ENCODE results near the gene GMPR2.

The GMPR2 gene

DNA sequence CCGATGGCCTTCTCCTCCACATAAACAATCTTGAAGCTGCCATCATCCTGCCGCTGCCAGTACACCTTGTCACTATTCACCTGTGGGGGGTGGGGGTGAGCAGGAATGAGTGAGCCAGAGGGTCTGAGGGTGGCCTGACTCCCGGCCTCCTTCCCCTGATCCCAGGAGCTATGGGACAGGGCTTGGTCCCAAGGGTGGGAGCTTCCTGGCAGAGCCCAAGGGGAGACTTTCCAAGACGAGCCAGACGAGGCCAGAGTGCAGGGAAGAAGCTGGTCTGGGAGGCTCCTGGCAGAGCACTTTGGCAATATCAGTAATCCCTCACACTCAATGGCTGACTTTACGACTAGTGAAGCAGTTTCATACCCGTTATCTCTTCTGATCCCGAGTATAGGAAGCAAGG is 22.7 kb downstream of the GMPR2 start:
- no peak for DNase-seq

- no peak for DNase-seq
Observed at GRCh38 chr14:24255931-24256711, 23.4 kb downstream of the GMPR2 start.

- DNase-seq: no peak
Observed at GRCh38 chr14:24256960-24257359, 24.2 kb downstream of the GMPR2 start.

- DNase-seq: no peak
Observed at GRCh38 chr14:24258119-24258518, 25.4 kb downstream of the GMPR2 start.

- DNase-seq: no peak
Observed at GRCh38 chr14:24258548-24259265, 26.0 kb downstream of the GMPR2 start.

- DNase-seq: no peak
Observed at GRCh38 chr14:24259282-24260025, 26.7 kb downstream of the GMPR2 start.

- no peak for DNase-seq
Observed at GRCh38 chr14:24260026-24260779, 27.5 kb downstream of the GMPR2 start.

GRCh38 chr14:24260780-24261157 is 28.0 kb downstream of the GMPR2 start:
- no peak for DNase-seq

- DNase-seq: no peak
Observed at GRCh38 chr14:24261256-24261968, 28.7 kb downstream of the GMPR2 start.

- no peak for DNase-seq
Observed at GRCh38 chr14:24261969-24262327, 29.2 kb downstream of the GMPR2 start.

- DNase-seq: no peak
Observed at GRCh38 chr14:24262821-24263733, 30.3 kb downstream of the GMPR2 start, which contains the start of gene TGM1. Gene TGM1, minus strand, starts transcription at chr14:24263177. Its CDS starts 825 bp downstream, at chr14:24262352.

- DNase-seq: no peak
Observed at GRCh38 chr14:24263848-24264247, 31.1 kb downstream of the GMPR2 start.

GRCh38 chr14:24264298-24264697 is 31.6 kb downstream of the GMPR2 start:
- DNase-seq: no peak

DNA sequence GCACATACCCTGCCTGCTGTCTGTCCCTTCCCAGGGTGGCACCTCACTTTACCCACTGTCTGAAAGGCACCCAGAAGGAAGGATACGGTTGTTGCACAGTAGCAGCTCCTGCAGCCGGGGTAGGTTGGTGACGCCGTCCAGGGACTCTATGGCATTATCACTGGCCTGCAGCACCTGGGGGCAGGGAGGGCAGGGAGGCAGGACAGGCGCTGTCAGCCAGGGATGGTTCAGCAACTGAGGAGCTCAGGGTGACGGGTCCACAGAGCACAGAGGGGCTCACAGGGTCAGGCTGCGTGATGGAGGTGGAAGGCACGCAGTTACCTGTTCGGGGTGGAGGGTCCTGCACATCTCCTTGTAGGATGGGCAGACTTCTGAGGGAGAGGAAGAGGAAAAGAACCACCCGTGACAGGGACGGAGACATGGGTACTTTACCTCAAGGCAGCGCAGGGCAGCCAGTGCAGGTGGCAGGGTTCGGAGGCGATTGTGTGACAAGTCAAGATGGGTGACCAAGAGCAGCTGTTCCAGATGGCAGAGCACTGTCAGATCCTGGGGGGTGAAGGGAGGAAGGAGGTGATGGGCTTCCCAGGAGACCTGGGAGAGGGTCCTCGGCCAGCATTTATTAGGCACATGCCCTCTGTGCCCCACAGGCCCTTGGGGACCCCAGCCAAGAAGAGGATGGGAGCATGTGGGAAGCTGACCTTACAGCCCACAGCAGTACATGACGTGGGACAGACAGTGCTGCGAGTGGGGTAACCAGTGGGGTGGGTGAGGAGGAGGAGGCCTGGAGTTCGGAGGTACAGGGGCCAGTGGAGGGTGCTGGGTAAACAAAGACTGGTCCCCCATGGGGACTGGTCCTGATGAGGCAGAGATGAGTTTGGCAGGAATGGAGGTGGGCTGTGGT is 33.9 kb downstream of the GMPR2 start:
- no peak for DNase-seq

GRCh38 chr14:24267516-24267915 is 34.8 kb downstream of the GMPR2 start:
- DNase-seq: no peak

GRCh38 chr14:24268225-24268624 is 35.5 kb downstream of the GMPR2 start:
- DNase-seq: no peak

DNA sequence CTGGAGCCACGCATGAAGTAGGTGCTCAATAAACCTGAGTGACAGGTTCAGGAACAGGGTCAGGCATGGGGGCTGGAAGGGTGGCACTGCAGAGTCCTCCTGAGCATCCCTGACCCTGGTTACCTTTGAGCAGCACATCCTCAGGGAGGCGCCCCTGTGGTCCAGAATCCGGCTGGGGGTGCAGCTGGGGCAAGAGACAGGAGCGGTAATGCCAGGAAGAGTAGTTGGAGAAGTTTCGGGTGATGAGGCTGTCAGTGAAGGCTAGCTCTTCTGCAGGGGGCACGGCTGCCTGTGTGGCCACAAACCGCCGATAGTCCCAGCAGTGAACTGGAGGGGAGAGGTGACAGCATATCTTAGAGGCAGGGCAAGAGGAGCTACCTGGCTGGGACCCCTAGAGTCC is 36.6 kb downstream of the GMPR2 start:
- DNase-seq: no peak

DNA sequence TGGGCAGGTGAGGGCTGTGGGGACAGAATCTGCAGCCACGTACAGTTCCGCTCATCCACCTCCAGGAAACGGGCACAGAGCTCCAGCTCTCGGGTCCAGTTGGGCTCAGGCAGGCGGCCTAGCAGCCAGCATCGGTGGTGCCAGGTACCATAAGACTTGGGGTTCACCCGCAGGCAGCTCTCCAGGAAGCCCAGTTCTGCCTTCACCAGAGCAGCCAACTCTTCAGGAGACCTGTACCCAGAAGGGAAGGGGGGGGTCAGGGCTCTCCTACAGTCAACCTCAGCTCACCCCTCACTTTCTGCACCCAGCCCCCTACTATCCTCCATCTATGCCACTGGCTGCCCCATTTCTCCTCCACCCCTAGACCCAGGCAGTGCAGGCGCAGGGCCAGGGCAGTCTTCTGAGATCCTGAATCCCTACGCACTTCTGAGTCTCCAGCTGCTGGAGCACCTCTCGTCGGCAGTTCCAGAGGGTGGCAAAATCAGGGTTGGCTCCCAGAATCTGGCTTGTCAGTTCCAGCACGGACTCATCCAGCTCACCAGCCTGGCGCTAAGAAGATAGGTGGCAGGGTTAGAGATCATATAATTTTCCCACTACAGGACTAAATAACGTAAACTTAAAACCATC is 37.3 kb downstream of the GMPR2 start:
- no peak for DNase-seq

DNA sequence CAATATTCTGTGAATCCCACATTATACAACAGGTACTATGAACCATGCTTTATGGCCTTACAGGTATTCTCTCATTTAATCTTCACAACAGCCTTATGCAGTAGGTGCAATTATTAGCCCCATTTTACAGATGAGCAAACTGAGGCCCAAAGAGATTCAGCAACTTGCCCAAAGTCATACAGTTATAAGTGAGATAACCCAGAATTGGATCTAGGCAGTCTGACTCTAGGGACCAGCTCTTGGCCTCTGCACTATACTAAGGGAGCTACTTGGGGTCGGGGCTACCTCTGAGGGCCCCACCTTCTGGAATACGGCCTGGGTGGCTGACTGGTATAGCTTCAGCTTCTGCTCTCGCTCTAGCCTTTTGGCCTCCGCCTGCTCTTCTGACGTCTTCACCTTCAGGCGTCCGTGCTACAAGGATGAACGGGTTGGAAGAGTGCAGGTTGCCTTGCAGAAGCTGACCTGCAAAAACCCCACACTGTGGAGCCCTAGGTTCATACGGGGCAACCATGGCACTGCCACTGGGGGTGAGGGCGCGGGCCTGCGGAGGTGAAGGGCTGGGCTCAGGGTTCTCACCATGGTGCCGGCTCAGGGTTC is 37.9 kb downstream of the GMPR2 start:
- no peak for DNase-seq
